NT2/D1 (cell line): ENCODE results near the gene ARL8B.

Source experiments
- YY1 ChIP-seq: IDR thresholded peaks from 2 replicates; pipeline ENCODE4 v1.6.1; 2011; ENCODE audit not compliant: insufficient read length, insufficient read depth
- ZNF274 ChIP-seq: IDR thresholded peaks from 2 replicates; pipeline ENCODE4 v1.6.1; 2011; ENCODE audit warnings: mild to moderate bottlenecking, low read depth, low read length

GRCh38 chr3:5141760-5142159, 19.7 kb downstream of the ARL8B start:
- TF ChIP-seq YY1 (no peak), ZNF274 (no peak)
